Neural progenitor cell (in vitro differentiated cells): ENCODE data around the gene UBAP1L. TPM values are rescaled to one million over a fixed set of nuclear protein-coding genes. Genes with fewer than 3 reads are reported as not detected.
A peak's percentile ranks its signal among the peaks of the same experiment; 100 is the strongest.

ENCODE experiments used
- DNase-seq: peaks from one replicate; pipeline ENCODE4 v3.0.0-alpha.2; 2016; ENCODE audit warnings: low spot score
- H2AFZ ChIP-seq: fragments of 200-600 bp; sonication (generic); replicated peaks from 2 replicates; pipeline ENCODE4 v1.6.1; 2016; ENCODE audit warnings: antibody characterized with exemption
- H3F3A ChIP-seq: fragments of 200-600 bp; sonication (generic); 2 replicates; pipeline ENCODE4 v1.6.1; 2016; ENCODE audit warnings: antibody characterized with exemption, low read depth
- H3K27ac ChIP-seq: fragments of 200-600 bp; sonication (generic); 2 replicates; pipeline ENCODE4 v1.5.1; 2016; ENCODE audit warnings: mild to moderate bottlenecking
- H3K27me3 ChIP-seq: fragments of 200-600 bp; sonication (generic); 2 replicates; pipeline ENCODE4 v1.6.1; 2016; ENCODE audit warnings: mild to moderate bottlenecking, moderate library complexity
- H3K36me3 ChIP-seq: fragments of 200-600 bp; sonication (generic); 2 replicates; pipeline ENCODE4 v1.5.1; 2016
- H3K4me1 ChIP-seq: fragments of 200-600 bp; sonication (generic); 2 replicates; pipeline ENCODE4 v1.6.1; 2016; ENCODE audit warnings: mixed run types
- H3K4me2 ChIP-seq: fragments of 200-600 bp; sonication (generic); 2 replicates; pipeline ENCODE4 v1.6.1; 2016
- H3K4me3 ChIP-seq: fragments of 200-600 bp; sonication (generic); 2 replicates; pipeline ENCODE4 v1.5.1; 2016
- H3K79me2 ChIP-seq: fragments of 200-600 bp; sonication (generic); 2 replicates; pipeline ENCODE4 v1.6.1; 2016; ENCODE audit warnings: low read depth
- H3K9ac ChIP-seq: fragments of 200-600 bp; sonication (generic); 2 replicates; pipeline ENCODE4 v1.6.1; 2016
- H3K9me3 ChIP-seq: fragments of 200-600 bp; sonication (generic); 2 replicates; pipeline ENCODE4 v1.5.1; 2016; ENCODE audit warnings: low read depth
- H4K20me1 ChIP-seq: fragments of 200-600 bp; sonication (generic); 2 replicates; pipeline ENCODE4 v1.6.1; 2016; ENCODE audit warnings: low read depth
- H3K27ac Mint-ChIP-seq: 3 replicates; pipeline ENCODE4 v1.8.0; 2021; ENCODE audit warnings: mixed read lengths
- H3K27me3 Mint-ChIP-seq: 2 replicates; pipeline ENCODE4 v1.8.0; 2022; ENCODE audit warnings: low read depth, mild to moderate bottlenecking, inconsistent platforms, moderate library complexity, mixed read lengths; ENCODE audit not compliant: insufficient read depth
- H3K36me3 Mint-ChIP-seq: 3 replicates; pipeline ENCODE4 v1.8.0; 2021; ENCODE audit warnings: mixed read lengths
- H3K4me1 Mint-ChIP-seq: 3 replicates; pipeline ENCODE4 v1.8.0; 2021; ENCODE audit warnings: mixed read lengths
- H3K4me3 Mint-ChIP-seq: 3 replicates; pipeline ENCODE4 v1.8.0; 2021; ENCODE audit warnings: mild to moderate bottlenecking, moderate library complexity, mixed read lengths
- H3K9me3 Mint-ChIP-seq: 3 replicates; pipeline ENCODE4 v1.8.0; 2020; ENCODE audit warnings: mixed read lengths
- EZH2 ChIP-seq: fragments of 200-600 bp; sonication (generic); IDR thresholded peaks from 2 replicates; pipeline ENCODE4 v1.6.1; 2017; ENCODE audit warnings: antibody characterized with exemption, mild to moderate bottlenecking, moderate library complexity
- EZH2phosphoT487 ChIP-seq: fragments of 200-600 bp; sonication (generic); IDR thresholded peaks from 2 replicates; pipeline ENCODE4 v1.6.1; 2017; ENCODE audit warnings: antibody characterized with exemption
- total RNA-seq: library from RNA; depleted of rRNA; stranded (reverse); fragments of >200 nt; gene quantifications from 2 replicates; pipeline ENCODE4 v1.2.3, GENCODE V29; 2015; ENCODE audit warnings: low replicate concordance
- TF ChIP-seq, protein P1 (sequence below): fragments of 200-600 bp; sonication (generic); IDR thresholded peaks from 2 replicates; pipeline ENCODE4 v1.5.1; 2017; ENCODE audit warnings: antibody characterized with exemption, mild to moderate bottlenecking

Gene UBAP1L
- total RNA-seq, 1 donor from 2014 or later = 0.39 TPM

GRCh38 chr15:65058394-65059368 lies 56.3 kb downstream of the UBAP1L start:
- Histone ChIP-seq H3K27ac (no peak overlapping the region), H3K4me3 (no peak overlapping the region), H2AFZ (no peak overlapping the region), H4K20me1 (peaks cover 8% of the 10 kb centered on the region), H3K27me3 (no peaks in the 10 kb centered on the region), H3K79me2 (no peaks in the 10 kb centered on the region), H3K4me1 (no peaks in the 10 kb centered on the region), H3K4me2 (no peak overlapping the region), H3K9me3 (no peaks in the 10 kb centered on the region), H3K9ac (no peak overlapping the region), H3K36me3 (no peaks in the 10 kb centered on the region), H3F3A (peaks cover 2% of the 10 kb centered on the region)
- no peak overlapping the region for H3K27ac Mint-ChIP-seq
- DNase-seq = no peak
- TF ChIP-seq EZH2phosphoT487 (no peak), EZH2 (no peak)
- TF ChIP-seq, protein P1, sequence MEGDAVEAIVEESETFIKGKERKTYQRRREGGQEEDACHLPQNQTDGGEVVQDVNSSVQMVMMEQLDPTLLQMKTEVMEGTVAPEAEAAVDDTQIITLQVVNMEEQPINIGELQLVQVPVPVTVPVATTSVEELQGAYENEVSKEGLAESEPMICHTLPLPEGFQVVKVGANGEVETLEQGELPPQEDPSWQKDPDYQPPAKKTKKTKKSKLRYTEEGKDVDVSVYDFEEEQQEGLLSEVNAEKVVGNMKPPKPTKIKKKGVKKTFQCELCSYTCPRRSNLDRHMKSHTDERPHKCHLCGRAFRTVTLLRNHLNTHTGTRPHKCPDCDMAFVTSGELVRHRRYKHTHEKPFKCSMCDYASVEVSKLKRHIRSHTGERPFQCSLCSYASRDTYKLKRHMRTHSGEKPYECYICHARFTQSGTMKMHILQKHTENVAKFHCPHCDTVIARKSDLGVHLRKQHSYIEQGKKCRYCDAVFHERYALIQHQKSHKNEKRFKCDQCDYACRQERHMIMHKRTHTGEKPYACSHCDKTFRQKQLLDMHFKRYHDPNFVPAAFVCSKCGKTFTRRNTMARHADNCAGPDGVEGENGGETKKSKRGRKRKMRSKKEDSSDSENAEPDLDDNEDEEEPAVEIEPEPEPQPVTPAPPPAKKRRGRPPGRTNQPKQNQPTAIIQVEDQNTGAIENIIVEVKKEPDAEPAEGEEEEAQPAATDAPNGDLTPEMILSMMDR = no peak
- no peak overlapping the region for H3K4me3 Mint-ChIP-seq
- peaks cover 17% of the 10 kb centered on the region for H3K4me1 Mint-ChIP-seq
- H3K27me3 Mint-ChIP-seq = peaks cover 4% of the 10 kb centered on the region
- no peaks in the 10 kb centered on the region for H3K36me3 Mint-ChIP-seq
- H3K9me3 Mint-ChIP-seq = peaks cover 4% of the 10 kb centered on the region

DNA sequence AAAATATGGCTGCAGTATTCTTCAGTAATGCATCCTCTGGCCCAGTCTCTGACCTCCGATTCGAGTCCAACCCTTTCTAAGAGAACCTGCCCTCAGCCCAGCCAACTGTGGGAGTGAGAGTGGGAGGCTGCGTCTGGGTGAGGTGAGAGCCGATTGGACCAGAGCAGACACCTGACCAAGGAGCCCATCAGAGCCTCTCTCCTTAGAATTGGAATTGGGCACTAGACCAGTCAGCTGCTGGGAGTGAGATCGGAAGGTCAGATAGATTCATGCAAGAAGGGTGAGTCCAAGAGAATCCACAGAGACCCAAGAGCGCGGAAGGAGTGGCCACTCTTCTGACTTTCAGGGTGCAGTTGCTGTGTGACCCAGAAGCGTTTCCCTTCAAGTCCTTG lies 57.5 kb downstream of the UBAP1L start:
- no peaks in the 10 kb centered on the region for H3K4me1 ChIP-seq
- peaks cover 17% of the 10 kb centered on the region for H3K4me1 Mint-ChIP-seq
- H3K27me3 Mint-ChIP-seq = peaks cover 2% of the 10 kb centered on the region
- peaks cover 2% of the 10 kb centered on the region for H3F3A ChIP-seq
- no peaks in the 10 kb centered on the region for H3K36me3 ChIP-seq
- H3K36me3 Mint-ChIP-seq = no peaks in the 10 kb centered on the region
- DNase-seq = no peak
- no peak overlapping the region for H2AFZ ChIP-seq
- H3K9me3 ChIP-seq = no peaks in the 10 kb centered on the region
- no peaks in the 10 kb centered on the region for H3K79me2 ChIP-seq
- TF ChIP-seq EZH2 (no peak), EZH2phosphoT487 (no peak)
- TF ChIP-seq, protein P1 = no peak
- H3K27ac ChIP-seq = no peak overlapping the region
- no peak overlapping the region for H3K4me3 ChIP-seq
- H3K9ac ChIP-seq = no peak overlapping the region
- H3K4me3 Mint-ChIP-seq = no peak overlapping the region
- peaks cover 4% of the 10 kb centered on the region for H3K9me3 Mint-ChIP-seq
- no peaks in the 10 kb centered on the region for H3K27me3 ChIP-seq
- no peak overlapping the region for H3K27ac Mint-ChIP-seq
- no peak overlapping the region for H3K4me2 ChIP-seq
- H4K20me1 ChIP-seq = peaks cover 8% of the 10 kb centered on the region

DNA sequence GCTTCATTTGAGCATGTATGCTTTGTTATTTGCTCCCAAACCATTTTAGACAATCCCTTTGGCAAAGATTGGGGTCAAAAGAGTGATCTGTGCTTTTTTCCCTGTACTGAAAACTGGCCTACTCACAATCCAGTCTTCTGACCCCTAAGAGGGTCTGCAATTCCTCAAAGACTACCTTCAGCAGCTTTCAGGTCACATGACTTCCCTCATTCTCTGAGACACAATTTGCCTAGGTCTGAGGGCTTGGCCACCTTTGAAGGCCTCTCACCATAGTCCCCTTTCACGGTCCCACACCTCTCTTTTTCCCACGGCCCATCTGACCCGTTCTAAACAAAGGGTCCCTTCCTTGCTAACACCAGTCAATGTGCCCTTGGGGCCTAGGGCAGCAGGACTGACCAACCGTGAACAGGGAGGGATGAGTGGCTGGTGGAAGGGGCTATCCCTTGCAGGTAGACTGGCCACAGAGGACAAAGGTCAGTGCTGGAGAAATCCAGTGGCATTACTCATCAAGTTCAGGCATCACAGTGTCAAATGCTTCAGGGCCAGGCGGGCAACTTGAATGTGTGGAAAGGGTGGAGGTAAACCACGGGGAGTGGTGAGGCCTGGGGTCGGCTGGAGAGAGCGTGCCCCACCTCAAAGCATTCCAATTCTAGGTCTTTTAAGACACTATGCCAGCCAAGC lies 58.0 kb downstream of the UBAP1L start:
- no peak overlapping the region for H3K27ac Mint-ChIP-seq
- Histone ChIP-seq H3K27ac (no peak overlapping the region), H3F3A (peaks cover 2% of the 10 kb centered on the region), H3K79me2 (no peaks in the 10 kb centered on the region), H3K4me3 (no peak overlapping the region), H3K9me3 (no peaks in the 10 kb centered on the region), H2AFZ (no peak overlapping the region), H3K9ac (no peak overlapping the region), H3K4me1 (no peaks in the 10 kb centered on the region), H3K27me3 (no peaks in the 10 kb centered on the region), H3K36me3 (no peaks in the 10 kb centered on the region), H4K20me1 (peaks cover 8% of the 10 kb centered on the region), H3K4me2 (no peak overlapping the region)
- DNase-seq = no peak
- H3K36me3 Mint-ChIP-seq = no peaks in the 10 kb centered on the region
- H3K9me3 Mint-ChIP-seq = peaks cover 4% of the 10 kb centered on the region
- peak overlapping the region; percentile 5 for H3K4me3 Mint-ChIP-seq
- H3K27me3 Mint-ChIP-seq = peaks cover under 1% of the 10 kb centered on the region
- TF ChIP-seq EZH2phosphoT487 (no peak), EZH2 (no peak)
- TF ChIP-seq, protein P1 = no peak
- peaks cover 17% of the 10 kb centered on the region for H3K4me1 Mint-ChIP-seq
